Caco-2 (cell line): Measurements from ENCODE around the gene SLC7A4. TPM values are rescaled to one million over a fixed set of nuclear protein-coding genes. Genes with fewer than 3 reads are reported as not detected.

ENCODE experiments used
- BruUV-seq: library from RNA; stranded (reverse); fragments of 400-500 nt; replicated peaks from 2 replicates; lab custom pipeline; 2021; lab: Mats Ljungman, UMichigan
- CTCF ChIA-PET: fragments of 300-600 bp; sonication (Branson Sonifier 250); formaldehyde crosslinking; loops from one replicate; lab custom pipeline; 2022; ENCODE audit warnings: antibody characterized with exemption; lab: Charles Lee
- POLR2A ChIA-PET: fragments of 300-600 bp; sonication (Branson Sonifier 250); formaldehyde crosslinking; loops from one replicate; lab custom pipeline; 2022; ENCODE audit warnings: antibody characterized with exemption; lab: Charles Lee
- DNase-seq, 2 experiments: peaks; one replicate each; pipeline versions ENCODE4 v3.0.0 to v3.0.0-alpha.2; 2020 to 2022
- H3K27me3 ChIP-seq: replicated peaks from 2 replicates; pipeline ENCODE4 v1.6.0; 2011; ENCODE audit warnings: low read length; ENCODE audit not compliant: control insufficient read depth, insufficient read depth
- H3K36me3 ChIP-seq: 2 replicates; pipeline ENCODE4 v1.5.1; 2011; ENCODE audit warnings: low read length; ENCODE audit not compliant: control insufficient read depth, insufficient read depth
- H3K4me1 ChIP-seq: fragments of 250-450 bp; sonication (Bioruptor Pico); 2 replicates; pipeline ENCODE4 v1.5.1; 2020; ENCODE audit warnings: mild to moderate bottlenecking
- H3K4me3 ChIP-seq: 2 replicates; pipeline ENCODE4 v1.5.1; 2011; ENCODE audit warnings: low read depth, mild to moderate bottlenecking, control low read depth, low read length
- H3K9me3 ChIP-seq: fragments of 250-450 bp; sonication (Bioruptor Pico); 2 replicates; pipeline ENCODE4 v1.5.1; 2020; ENCODE audit warnings: mild to moderate bottlenecking, moderate library complexity
- H3K27ac Mint-ChIP-seq: one replicate; pipeline ENCODE4 v1.8.0; 2022; ENCODE audit warnings: mixed read lengths; ENCODE audit not compliant: unreplicated experiment
- H3K27me3 Mint-ChIP-seq: one replicate; pipeline ENCODE4 v1.8.0; 2022; ENCODE audit warnings: mixed read lengths; ENCODE audit not compliant: insufficient read depth, unreplicated experiment
- H3K36me3 Mint-ChIP-seq: one replicate; pipeline ENCODE4 v1.8.0; 2022; ENCODE audit warnings: mild to moderate bottlenecking, mixed read lengths; ENCODE audit not compliant: insufficient read depth, unreplicated experiment
- H3K4me1 Mint-ChIP-seq: one replicate; pipeline ENCODE4 v1.8.0; 2022; ENCODE audit warnings: low read depth, mixed read lengths; ENCODE audit not compliant: unreplicated experiment
- H3K4me3 Mint-ChIP-seq: one replicate; pipeline ENCODE4 v1.8.0; 2022; ENCODE audit warnings: mild to moderate bottlenecking, moderate library complexity, mixed read lengths; ENCODE audit not compliant: unreplicated experiment
- H3K9me3 Mint-ChIP-seq: one replicate; pipeline ENCODE4 v1.8.0; 2022; ENCODE audit warnings: mixed read lengths; ENCODE audit not compliant: unreplicated experiment
- intact Hi-C: fragments of 100-400 bp; cut with micrococcal nuclease; formaldehyde crosslinking; loops from one replicate; pipeline ENCODE4 v1.10.0; 2022; ENCODE audit not compliant: unreplicated experiment
- total RNA-seq: library from RNA; stranded (reverse); gene quantifications from 2 replicates; pipeline ENCODE4 v1.2.3, GENCODE V29; 2022
- TF ChIP-seq, protein P1 (sequence below), 2 experiments: fragments of 200-600 bp in 1 of 2; IDR thresholded peaks; 1 replicate in 1 of 2; 2 replicates in 1 of 2; pipeline versions ENCODE4 v1.5.1 to v1.8.0; 2011 to 2022; ENCODE audit warnings: antibody characterized with exemption in 1 of 2, control low read depth in 1 of 2, inconsistent platforms in 1 of 2, low read depth in 1 of 2, low read length in 1 of 2, mild to moderate bottlenecking in 1 of 2, moderate library complexity in 1 of 2; ENCODE audit not compliant: insufficient read depth in 1 of 2, severe bottlenecking in 1 of 2, unreplicated experiment in 1 of 2

The SLC7A4 gene
- total RNA-seq, 1 experiment from 2014 or later = 1.9 TPM

DNA sequence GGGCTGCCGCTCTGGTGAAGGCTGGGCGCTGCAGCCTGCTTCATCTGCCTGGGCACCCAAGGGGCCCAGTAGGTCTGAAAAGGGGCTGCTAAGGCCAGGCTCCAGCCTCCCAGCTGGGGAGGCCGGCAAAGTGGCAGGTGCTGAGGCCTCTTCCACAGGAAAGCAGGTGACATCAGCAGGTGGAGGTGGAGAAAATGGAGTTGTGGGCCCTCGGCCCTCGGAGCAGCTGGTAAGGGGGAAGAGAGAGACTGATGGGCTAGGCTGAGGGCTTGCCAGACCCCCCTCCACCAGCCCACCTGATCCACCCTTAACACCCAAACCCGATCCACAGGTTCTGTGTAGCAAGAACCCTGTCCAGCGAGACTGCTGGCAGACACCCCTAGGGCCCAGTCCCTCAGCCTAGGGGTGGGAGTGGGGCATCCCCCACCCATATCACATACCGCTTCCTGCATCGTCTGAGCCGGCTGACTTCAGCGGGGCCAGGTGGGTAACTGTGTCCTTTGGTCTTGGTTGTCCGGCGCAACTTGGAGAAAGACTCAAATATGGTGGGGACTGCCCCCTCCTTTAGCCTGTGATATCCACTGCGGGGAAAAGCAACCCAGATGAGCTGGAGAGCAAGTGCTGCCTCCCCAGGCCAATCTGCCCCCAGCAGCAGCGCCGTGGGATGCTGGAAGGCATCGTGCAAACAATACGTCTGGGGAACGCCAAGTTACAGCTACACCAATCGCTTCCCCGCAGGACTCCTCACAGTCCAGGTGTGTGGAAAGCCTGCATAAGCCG is 32.0 kb downstream of the SLC7A4 start:
- no peaks in the 10 kb centered on the region for H3K27me3 Mint-ChIP-seq
- POLR2A ChIA-PET = no interaction called here
- TF ChIP-seq, protein P1, sequence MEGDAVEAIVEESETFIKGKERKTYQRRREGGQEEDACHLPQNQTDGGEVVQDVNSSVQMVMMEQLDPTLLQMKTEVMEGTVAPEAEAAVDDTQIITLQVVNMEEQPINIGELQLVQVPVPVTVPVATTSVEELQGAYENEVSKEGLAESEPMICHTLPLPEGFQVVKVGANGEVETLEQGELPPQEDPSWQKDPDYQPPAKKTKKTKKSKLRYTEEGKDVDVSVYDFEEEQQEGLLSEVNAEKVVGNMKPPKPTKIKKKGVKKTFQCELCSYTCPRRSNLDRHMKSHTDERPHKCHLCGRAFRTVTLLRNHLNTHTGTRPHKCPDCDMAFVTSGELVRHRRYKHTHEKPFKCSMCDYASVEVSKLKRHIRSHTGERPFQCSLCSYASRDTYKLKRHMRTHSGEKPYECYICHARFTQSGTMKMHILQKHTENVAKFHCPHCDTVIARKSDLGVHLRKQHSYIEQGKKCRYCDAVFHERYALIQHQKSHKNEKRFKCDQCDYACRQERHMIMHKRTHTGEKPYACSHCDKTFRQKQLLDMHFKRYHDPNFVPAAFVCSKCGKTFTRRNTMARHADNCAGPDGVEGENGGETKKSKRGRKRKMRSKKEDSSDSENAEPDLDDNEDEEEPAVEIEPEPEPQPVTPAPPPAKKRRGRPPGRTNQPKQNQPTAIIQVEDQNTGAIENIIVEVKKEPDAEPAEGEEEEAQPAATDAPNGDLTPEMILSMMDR (IDR thresholded peaks at IDR 0.05; ENCODE audit: insufficient read depth in 1 of 2, low read depth in 1 of 2, low read length in 1 of 2, severe bottlenecking in 1 of 2, unreplicated experiment in 1 of 2) = no peak
- CTCF ChIA-PET = interaction anchor here (1.6 kb wide), 1 partner anchor 18 kb away, joined by 3 read pairs; the partner anchor contains the start of gene LZTR1
- H3K4me3 Mint-ChIP-seq = peak overlapping the region; percentile 98
- peaks cover 51% of the 10 kb centered on the region for H3K36me3 Mint-ChIP-seq
- peaks cover 9% of the 10 kb centered on the region for H3K4me1 ChIP-seq
- no peak for DNase-seq
- H3K9me3 ChIP-seq = no peaks in the 10 kb centered on the region
- peak overlapping the region; percentile 43 for H3K4me3 ChIP-seq
- H3K27ac Mint-ChIP-seq = peak overlapping the region; percentile 98
- no peaks in the 10 kb centered on the region for H3K27me3 ChIP-seq
- no peaks in the 10 kb centered on the region for H3K9me3 Mint-ChIP-seq
- no TSS peak for BruUV-seq
- intact Hi-C loops = loop anchor here (2.0 kb wide), 1 partner anchor 44 kb away; no protein-coding TSS in a partner anchor
- H3K36me3 ChIP-seq = no peaks in the 10 kb centered on the region; the same call in 1 of the 2 replicates
- peaks cover 10% of the 10 kb centered on the region for H3K4me1 Mint-ChIP-seq

DNA sequence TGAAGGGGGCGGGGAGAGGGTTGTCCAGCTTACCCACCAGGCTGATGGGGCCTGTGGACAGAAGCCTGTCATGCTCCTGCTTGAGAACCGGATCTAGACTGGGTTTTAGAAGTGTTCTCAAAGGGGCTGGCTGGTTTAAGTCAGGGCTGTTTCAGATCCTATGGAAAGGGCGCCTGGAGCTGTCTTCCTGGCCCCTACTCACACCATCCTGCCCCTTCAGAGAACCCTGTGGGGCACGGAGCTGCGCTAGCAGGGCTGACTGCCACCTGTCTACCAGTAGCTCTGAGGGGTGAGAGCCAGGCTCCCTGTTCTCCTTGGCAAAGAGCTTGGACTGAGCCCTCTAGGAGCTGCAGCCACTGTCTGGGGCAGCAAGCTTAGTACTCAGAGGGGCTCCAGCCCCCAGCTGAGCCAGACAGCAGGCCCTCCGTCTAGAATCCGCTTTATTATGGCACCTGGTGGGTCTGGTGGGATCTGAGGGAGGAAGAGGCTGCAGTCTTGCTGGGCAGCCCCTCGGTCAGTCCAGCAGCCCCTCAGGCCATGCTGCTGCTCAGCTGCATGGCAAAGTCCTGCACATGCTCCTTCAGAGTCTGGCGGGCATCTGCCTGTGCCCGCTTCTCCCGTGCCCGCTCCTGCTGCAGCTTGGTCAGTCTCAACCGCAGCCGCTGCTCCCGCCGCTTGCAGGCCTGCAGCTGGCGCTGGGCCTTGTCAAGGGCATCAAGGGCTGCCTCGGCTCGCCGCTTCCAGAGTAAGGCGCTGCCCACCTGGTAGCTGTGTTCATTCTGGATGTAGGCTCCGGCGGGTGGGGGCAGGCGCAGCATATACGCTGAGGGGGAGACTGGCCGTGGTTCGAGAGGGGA is 32.8 kb downstream of the SLC7A4 start:
- peak overlapping the region; percentile 72 for H3K27ac Mint-ChIP-seq
- Histone ChIP-seq H3K4me3 (no peak overlapping the region), H3K36me3 (no peaks in the 10 kb centered on the region; the same call in 1 of the 2 replicates), H3K9me3 (no peaks in the 10 kb centered on the region), H3K27me3 (no peaks in the 10 kb centered on the region), H3K4me1 (peaks cover 9% of the 10 kb centered on the region)
- ChIA-PET POLR2A (no interaction called here), CTCF (interaction anchor here (1.6 kb wide), 1 partner anchor 17 kb away, joined by 3 read pairs; the partner anchor contains the start of gene LZTR1)
- H3K4me3 Mint-ChIP-seq = peak overlapping the region; percentile 98
- intact Hi-C loops = loop anchor here (2.0 kb wide), 1 partner anchor 43 kb away; no protein-coding TSS in a partner anchor
- no TSS peak for BruUV-seq
- TF ChIP-seq, protein P1 (IDR thresholded peaks at IDR 0.05; ENCODE audit: insufficient read depth in 1 of 2, low read depth in 1 of 2, low read length in 1 of 2, severe bottlenecking in 1 of 2, unreplicated experiment in 1 of 2) = no peak
- peaks cover 10% of the 10 kb centered on the region for H3K4me1 Mint-ChIP-seq
- no peaks in the 10 kb centered on the region for H3K27me3 Mint-ChIP-seq
- H3K9me3 Mint-ChIP-seq = no peaks in the 10 kb centered on the region
- no peak for DNase-seq
- H3K36me3 Mint-ChIP-seq = peaks cover 59% of the 10 kb centered on the region
